NCI-H2029 (cell line): ENCODE results near the gene CROCC.
"Not testable (repeated sequence)": the region's sequence is repeated elsewhere in the genome, so short reads cannot be mapped to it uniquely, and the experiment has no call there.

Experiments used
- DNase-seq: peaks from one replicate; lab custom pipeline; 2025; lab: John Stamatoyannopoulos, UW

Gene CROCC, protein sequence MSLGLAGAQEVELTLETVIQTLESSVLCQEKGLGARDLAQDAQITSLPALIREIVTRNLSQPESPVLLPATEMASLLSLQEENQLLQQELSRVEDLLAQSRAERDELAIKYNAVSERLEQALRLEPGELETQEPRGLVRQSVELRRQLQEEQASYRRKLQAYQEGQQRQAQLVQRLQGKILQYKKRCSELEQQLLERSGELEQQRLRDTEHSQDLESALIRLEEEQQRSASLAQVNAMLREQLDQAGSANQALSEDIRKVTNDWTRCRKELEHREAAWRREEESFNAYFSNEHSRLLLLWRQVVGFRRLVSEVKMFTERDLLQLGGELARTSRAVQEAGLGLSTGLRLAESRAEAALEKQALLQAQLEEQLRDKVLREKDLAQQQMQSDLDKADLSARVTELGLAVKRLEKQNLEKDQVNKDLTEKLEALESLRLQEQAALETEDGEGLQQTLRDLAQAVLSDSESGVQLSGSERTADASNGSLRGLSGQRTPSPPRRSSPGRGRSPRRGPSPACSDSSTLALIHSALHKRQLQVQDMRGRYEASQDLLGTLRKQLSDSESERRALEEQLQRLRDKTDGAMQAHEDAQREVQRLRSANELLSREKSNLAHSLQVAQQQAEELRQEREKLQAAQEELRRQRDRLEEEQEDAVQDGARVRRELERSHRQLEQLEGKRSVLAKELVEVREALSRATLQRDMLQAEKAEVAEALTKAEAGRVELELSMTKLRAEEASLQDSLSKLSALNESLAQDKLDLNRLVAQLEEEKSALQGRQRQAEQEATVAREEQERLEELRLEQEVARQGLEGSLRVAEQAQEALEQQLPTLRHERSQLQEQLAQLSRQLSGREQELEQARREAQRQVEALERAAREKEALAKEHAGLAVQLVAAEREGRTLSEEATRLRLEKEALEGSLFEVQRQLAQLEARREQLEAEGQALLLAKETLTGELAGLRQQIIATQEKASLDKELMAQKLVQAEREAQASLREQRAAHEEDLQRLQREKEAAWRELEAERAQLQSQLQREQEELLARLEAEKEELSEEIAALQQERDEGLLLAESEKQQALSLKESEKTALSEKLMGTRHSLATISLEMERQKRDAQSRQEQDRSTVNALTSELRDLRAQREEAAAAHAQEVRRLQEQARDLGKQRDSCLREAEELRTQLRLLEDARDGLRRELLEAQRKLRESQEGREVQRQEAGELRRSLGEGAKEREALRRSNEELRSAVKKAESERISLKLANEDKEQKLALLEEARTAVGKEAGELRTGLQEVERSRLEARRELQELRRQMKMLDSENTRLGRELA (N-terminal part only)

DNA sequence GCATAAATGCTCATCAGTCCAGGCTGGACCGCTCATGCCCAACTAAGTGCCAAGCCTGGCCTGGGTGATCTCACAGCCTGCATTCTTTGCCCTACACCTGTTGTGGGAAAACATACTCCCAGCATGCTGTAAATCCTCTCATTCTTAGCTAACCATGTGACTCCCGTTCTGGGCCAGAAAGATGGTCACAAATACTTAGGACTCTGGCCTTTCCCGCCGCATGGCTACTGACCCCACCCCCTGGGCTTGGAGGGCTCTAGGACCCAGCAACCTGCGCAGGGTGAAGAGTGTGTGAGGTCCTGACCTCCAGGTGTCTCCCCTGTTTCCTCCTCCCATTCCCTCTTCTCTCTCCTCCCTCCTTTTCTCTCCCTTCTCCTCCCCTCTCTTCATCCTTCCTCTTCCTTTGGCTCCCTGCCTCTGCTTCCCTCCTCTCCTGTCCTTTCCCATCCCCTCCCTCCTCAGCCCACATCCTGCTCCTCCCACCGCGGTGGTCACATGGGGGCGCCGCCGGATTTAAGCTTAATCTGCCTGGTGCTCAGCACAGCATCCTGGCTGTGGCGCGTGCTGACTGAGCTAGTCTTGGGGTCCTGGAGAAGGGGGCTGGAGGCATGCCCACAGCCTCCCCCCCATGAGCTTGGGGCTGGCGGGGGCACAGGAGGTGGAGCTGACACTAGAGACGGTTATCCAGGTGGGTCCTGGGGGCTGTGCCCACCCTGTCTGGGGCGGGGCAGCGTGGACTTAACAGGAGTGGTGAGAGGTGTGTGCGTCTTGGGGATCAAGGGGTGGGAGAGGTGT, at the start of gene CROCC:
Gene CROCC, plus strand, starts transcription at position 541 of the 795 bp plus-strand sequence. Its CDS starts 88 bp downstream, at position 629.
- DNase-seq = peak; percentile 84

DNA sequence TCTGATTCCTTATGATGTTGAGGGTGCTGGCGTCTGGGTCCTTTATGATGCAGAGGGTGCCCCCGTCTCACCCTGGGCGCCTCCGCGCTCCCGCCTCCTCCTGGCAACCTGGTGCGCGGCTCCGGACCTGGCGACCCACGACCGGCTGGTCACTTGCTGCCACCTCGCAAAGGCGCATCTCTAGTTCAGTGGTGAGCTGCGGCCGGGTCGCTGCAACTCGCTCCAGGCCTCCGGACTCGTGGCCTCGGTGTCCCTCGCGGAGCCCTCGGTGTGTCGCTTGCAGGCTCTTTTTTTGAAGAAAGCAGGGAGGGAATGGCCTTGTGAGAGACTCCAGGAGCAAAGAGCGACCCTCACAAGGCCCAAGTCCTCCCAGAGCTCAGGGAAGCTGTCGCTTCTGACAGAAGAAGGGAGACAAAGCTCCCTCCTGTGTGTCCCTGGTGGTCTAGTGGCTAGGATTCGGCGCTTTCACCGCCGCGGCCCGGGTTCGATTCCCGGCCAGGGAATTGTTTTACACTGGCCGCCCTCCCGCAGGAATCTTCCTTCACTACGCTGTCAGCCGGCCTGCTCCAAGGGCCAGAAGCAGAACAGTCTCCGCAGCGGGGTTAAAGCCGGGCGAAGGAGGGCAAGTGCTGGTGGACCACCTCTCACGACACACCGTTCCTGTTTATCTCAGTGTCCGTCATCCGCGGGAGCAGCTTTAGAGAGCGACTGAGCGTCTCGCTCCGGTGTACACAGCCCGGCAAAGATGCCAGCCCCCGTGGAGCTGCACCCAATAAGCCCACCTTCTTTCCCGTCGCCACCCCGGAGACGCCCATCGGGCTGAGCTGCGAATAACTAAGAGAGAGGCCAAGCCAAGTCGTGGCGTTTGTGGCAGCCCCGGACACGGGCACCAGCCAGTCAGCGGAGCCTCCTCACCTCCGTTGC, 49.3 kb upstream of the CROCC start:
- DNase-seq = not testable (repeated sequence)

DNA sequence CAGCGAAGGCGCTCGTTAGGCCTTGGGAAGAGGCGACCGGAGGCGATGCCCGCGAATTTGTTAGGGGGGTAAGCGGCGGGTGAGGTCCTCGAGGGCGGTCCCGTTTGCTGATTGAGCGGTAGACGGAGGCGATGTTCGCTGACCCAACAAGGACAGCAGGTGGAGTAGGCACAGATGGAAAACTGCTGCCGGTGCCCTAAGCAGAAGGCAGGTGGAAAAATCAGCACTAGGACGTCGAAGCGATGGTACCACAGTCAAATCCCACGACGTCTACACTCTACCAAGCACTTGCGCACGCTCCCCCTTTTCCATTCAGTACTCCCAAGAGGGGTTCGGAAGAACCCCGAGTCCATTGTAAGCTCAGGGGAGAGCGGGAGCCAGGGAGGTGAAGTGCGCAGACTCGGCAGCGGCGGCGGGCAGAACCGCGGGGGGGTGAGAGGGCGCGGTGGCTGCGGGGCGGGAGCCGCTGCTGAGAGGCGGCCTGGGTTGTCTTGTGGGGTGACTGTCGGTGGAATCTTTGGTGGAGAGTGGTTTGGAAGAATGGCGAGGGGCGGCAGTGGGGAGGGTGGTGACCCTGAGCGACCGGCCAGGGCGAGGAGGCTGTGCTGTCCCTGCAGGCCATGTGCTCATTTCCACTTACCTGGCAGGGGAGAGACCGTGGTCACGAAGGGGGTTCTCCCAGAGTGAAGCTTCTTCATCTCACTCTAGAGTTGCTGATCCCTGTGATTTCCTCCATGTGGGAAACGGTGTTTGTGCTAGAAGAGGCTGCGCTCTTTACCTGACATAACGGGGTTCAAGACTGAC, 48.5 kb upstream of the CROCC start:
- not testable (repeated sequence) for DNase-seq

DNA sequence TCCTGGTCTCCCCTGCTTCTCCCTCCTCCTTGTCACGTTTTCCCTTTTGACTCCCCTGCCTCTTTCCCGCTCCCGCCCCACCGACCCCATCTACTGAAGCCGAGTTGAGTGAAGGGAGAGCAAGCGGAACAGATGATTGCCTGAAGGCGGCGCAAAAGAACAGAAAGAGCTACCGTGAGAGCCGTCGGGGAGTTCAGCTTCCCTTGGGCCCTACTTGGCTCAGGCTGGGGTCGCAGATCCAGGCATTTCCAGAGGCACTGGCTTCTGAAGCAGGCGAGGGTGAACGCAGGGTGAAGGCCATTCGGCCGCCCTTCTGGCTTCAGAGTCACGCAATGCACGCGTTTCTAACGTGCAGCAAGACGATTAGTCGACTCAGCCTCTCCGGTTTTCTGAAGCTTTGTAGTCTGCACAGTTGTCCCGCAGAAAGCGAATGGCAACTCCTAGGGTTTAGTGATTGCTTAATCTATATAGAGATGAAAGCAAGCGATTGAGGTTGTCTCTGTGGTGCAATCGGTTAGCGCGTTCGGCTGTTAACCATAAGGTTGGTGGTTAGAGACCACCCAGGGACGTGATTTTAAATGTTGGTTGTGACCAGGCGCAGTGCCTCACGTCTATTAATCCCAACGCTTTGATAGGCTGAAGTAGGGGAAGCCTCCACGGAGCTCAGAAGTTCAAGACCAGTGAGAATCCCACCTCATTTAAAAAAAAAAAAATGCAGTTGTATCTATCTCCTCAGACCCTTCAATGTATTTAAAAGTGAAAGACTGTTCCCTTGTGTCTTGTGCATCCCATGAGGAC, 46.6 kb upstream of the CROCC start:
- DNase-seq = not testable (repeated sequence)

DNA sequence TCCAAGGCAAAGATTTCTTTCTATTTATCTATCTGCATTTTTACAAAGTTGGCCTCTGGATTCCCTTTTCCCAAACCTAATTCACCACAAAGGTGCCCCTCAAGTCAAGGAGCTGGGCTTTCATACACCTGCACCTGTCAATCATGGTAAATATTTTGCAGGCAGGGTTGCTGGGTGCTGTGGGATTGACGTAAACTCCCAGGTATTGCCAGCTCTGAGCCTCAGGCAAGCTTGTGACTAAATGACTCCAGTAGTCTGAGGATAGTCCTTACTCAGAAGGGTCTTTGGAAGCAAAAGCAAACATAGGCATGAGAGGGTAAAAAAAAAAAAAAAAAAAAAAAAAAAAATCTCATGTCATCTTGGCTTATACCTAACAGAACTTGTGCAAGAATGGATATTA, 40.0 kb upstream of the CROCC start:
- DNase-seq = not testable (repeated sequence)

DNA sequence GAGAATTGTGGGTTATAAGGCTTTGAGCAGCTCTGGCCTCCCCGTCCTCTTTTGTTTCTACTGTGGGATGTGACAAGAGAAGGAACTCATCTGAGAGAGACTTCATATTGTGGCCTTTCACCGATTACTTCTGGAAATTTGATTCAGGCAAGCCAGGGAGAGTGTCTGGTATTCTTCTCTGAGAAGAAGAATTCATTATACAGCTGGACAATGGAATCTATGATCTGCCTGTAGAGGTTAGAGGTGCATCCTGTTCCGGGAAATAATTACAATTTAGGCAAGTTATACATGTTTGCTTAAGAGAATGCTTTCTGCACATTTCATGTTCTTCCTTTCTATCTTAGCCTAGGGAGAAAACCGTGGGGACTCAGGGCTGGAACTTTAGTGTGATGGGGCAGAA, 38.7 kb upstream of the CROCC start:
- DNase-seq = no peak

DNA sequence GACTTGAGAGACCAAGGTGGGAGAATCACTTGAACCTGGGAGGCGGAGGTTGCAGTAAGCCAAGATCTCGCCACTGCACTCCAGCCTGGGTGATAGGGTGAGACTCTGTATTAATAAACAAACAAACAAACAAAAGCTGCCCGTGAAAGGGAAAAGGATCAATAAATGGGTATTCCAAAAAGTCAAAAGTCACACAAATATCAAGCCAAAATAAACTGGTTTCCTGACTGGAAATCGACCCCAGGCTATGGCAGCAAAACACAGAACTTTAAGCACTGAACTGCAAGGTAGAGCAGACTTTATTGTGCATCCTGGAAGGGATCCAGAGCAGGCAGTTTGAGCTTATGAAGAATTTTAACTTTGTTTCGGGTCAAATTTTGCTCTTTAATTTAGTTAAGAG, 37.2 kb upstream of the CROCC start:
- not testable (repeated sequence) for DNase-seq

DNA sequence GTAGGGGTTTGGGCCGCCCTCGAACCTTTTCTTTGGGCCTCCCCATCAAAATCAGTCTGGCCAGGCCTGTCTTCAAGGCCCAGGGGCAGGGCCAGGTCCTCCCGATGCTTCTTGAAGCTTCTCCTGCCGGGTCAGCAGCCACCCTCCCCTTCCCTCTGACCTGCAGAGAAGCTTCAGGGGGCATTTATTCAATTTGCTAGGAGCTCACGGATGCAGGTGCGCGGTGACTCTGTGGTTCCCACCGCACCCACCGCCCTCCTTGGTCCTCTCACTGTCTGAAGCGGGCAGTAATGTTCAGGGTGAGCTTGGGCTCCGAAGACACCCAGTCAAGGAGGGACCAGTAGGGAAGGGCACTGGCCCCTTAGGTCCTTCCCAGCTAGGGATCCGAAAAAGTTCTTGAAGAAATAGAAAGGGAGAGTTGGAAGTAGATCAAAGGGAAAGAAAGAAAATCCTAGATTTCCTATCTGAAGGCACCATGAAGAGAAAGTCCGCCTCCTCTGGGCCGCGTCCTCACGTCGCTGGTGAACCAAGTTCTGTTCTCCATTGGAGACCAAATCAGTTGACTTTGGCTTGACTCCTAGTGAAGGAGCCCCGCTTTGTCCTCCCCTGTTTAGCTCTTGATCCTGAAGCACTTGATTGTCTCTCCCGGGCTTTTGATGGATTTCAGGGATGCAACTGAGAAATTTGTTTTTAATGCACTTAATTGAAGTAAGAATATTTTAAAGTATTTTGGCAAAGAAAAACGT, 34.7 kb upstream of the CROCC start:
- DNase-seq = no peak

DNA sequence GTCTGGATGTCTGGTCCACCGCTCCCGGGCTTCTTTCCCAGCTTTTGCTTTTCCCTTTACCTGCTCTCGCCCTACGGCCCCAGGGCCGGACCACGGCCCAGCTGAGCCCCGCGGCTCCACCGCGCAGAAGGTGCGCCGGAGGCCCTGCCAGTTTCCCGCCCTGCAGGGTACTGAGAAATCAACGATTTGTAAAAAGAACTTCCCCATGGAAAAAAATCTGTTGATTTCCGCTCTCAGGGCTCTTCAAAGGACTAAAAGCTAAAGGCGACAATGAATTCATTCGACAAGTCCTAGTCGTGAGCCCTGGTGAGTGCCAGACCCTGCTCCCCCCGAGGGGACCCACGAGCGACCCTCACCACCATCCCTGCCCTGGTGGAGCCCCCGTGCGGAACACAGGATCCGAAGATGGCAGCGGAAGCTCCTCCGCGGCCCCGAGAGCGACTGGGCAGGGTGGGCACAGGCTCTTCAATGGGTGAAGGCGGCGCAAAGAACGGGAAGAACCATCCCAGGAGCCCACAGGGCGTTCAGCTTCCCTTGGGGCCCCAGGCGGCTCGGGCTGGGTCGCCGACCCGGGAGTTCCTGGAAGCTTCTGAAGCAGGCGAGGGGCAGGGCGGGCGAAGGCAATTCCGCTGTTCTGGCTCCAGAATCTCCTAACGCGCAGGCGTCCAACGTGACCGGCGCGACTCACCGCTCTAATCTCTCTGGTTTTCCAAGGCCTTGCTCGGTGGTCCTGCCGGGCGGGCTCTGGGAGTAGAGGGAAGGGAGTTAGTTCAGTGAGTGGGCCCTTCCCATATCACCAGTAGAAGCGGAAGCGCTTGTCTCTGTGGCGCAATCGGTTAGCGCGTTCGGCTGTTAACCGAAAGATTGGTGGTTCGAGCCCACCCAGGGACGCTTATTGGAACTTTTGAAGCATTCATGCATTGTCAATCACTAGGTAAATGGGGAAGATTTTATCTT, 32.6 kb upstream of the CROCC start:
- peak; percentile 47 for DNase-seq

DNA sequence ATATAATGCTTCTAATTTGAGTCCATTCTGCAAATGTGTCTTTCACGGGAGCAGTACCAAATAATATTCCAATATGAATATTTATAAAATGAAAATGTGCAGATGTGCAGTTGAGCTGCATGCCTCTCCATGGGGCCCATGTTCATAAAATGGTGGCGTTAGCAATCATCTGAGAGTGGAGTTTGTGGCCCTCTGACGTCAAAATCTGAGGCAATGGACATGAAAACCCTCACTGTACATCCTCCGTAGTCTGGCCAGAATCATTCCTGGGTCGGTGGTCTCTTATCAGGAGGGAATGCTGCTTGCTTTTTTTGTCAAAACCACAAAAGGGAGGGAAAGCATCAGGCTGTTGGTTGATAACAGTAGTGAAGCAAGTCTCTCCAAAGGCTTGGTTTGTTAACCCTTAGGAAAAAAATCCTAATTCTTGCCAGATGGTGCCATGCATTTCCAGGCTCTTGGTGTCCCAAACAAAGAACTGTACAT, 31.2 kb upstream of the CROCC start:
- not testable (repeated sequence) for DNase-seq

DNA sequence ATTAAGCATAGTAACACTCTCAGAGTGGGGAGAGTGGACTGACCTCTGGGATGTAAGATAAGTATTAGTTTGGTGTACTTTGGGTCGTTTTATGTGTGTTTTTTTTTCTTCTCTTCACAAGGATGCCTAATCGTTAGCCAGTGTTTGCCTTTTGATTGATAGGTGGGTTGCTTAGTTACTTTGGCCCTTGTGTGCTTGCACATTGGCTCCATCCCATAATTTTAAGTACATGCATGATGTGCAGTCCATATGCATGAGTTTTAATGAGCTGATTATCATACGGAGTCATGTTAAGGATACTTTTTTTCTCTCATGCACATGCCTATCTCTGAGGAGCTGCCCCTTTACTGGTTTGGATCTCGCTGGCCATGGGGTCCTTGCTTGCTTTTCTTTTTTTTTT, 30.7 kb upstream of the CROCC start:
- not testable (repeated sequence) for DNase-seq

DNA sequence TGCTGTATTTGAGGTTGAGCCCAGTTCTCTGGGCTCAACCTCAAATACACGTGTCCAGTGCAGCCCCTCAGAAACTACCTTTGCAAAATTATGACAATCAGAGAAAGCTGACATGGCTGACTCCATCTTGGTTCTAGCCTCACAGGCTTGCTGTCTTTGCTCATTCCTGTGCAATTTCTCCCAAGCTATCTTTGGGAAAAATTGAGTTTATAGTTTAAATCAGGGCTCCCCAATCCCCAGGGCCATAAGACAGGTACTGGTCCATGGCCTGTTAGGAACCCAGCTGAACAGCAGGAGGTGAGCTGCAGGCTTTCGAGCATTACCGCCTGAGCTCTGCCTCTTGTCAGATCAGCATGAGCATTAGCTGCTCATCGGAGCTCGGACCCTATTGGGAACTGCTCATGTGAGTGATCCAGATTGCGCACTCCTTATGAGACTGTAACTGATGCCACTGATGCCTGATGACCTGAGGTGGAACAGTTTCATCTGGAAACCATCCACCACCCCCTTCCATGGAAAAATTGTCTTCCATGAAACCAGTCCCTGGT, 28.7 kb upstream of the CROCC start:
- DNase-seq = not testable (repeated sequence)

DNA sequence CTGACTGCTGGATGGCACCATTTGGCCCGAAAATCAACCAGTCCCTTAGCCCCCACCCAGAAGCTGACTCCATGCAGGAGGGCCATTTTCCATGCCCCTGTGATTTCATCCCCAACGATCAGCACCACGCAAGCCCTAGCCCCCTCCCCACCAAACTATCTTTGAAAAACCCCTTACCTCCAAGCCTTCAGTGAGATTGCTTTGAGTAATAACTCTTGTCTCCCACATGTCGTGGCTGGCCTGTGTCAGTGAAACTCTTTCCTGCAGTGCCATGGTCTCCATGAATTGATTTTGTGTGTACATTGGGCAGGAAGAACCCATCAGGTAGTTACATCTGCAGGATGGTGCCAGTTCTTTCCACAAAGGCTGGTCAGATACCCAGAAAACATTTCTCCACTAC, 27.9 kb upstream of the CROCC start:
- DNase-seq = not testable (repeated sequence)

DNA sequence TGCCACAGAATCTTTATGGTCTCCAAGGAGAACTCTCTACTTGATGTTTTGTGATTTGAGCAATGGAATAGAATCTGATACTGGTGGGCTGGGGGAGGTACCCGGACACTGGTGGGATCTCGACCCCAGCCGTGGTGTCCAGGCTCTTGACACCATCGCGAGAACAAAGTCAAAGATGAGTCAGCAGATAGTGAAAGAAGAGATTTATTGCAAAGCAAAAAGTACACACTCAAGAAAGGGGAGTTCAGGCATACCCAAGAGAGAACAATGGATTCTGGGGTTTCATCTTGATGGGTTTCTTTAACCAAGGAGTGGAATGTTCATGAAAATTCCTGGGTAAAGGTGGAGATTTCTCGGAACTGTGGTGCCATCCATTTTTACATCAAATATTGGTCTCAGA, 27.4 kb upstream of the CROCC start:
- not testable (repeated sequence) for DNase-seq

DNA sequence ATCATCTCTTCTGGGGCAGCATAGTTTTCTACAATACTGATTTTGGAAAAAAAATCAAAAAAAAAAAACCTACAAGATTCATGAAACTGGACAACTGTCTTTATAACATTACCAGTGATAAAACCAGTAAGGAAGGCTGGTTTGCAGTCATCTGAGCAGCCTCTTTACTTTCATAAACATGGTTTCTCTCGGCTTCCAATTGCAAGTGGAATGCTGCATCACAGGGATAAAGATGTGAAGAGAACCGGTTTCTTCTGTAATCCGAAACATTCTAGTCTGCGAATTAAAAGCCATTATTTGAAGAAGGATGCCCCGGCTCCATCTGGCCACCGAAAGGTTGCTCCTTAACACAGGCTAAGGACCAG, 26.5 kb upstream of the CROCC start:
- DNase-seq = not testable (repeated sequence)
